Neural progenitor cell (in vitro differentiated cells): ENCODE data around the gene TVP23C. TPM values are rescaled to one million over a fixed set of nuclear protein-coding genes. Genes with fewer than 3 reads are reported as not detected.

Source experiments
- DNase-seq: peaks from one replicate; pipeline ENCODE4 v3.0.0-alpha.2; 2016; ENCODE audit warnings: low spot score
- H2AFZ ChIP-seq: fragments of 200-600 bp; sonication (generic); replicated peaks from 2 replicates; pipeline ENCODE4 v1.6.1; 2016; ENCODE audit warnings: antibody characterized with exemption
- H3F3A ChIP-seq: fragments of 200-600 bp; sonication (generic); 2 replicates; pipeline ENCODE4 v1.6.1; 2016; ENCODE audit warnings: antibody characterized with exemption, low read depth
- H3K27ac ChIP-seq: fragments of 200-600 bp; sonication (generic); 2 replicates; pipeline ENCODE4 v1.5.1; 2016; ENCODE audit warnings: mild to moderate bottlenecking
- H3K27me3 ChIP-seq: fragments of 200-600 bp; sonication (generic); 2 replicates; pipeline ENCODE4 v1.6.1; 2016; ENCODE audit warnings: mild to moderate bottlenecking, moderate library complexity
- H3K36me3 ChIP-seq: fragments of 200-600 bp; sonication (generic); 2 replicates; pipeline ENCODE4 v1.5.1; 2016
- H3K4me1 ChIP-seq: fragments of 200-600 bp; sonication (generic); 2 replicates; pipeline ENCODE4 v1.6.1; 2016; ENCODE audit warnings: mixed run types
- H3K4me2 ChIP-seq: fragments of 200-600 bp; sonication (generic); 2 replicates; pipeline ENCODE4 v1.6.1; 2016
- H3K4me3 ChIP-seq: fragments of 200-600 bp; sonication (generic); 2 replicates; pipeline ENCODE4 v1.5.1; 2016
- H3K79me2 ChIP-seq: fragments of 200-600 bp; sonication (generic); 2 replicates; pipeline ENCODE4 v1.6.1; 2016; ENCODE audit warnings: low read depth
- H3K9ac ChIP-seq: fragments of 200-600 bp; sonication (generic); 2 replicates; pipeline ENCODE4 v1.6.1; 2016
- H3K9me3 ChIP-seq: fragments of 200-600 bp; sonication (generic); 2 replicates; pipeline ENCODE4 v1.5.1; 2016; ENCODE audit warnings: low read depth
- H4K20me1 ChIP-seq: fragments of 200-600 bp; sonication (generic); 2 replicates; pipeline ENCODE4 v1.6.1; 2016; ENCODE audit warnings: low read depth
- H3K27ac Mint-ChIP-seq: 3 replicates; pipeline ENCODE4 v1.8.0; 2021; ENCODE audit warnings: mixed read lengths
- H3K27me3 Mint-ChIP-seq: 2 replicates; pipeline ENCODE4 v1.8.0; 2022; ENCODE audit warnings: low read depth, mild to moderate bottlenecking, inconsistent platforms, moderate library complexity, mixed read lengths; ENCODE audit not compliant: insufficient read depth
- H3K36me3 Mint-ChIP-seq: 3 replicates; pipeline ENCODE4 v1.8.0; 2021; ENCODE audit warnings: mixed read lengths
- H3K4me1 Mint-ChIP-seq: 3 replicates; pipeline ENCODE4 v1.8.0; 2021; ENCODE audit warnings: mixed read lengths
- H3K4me3 Mint-ChIP-seq: 3 replicates; pipeline ENCODE4 v1.8.0; 2021; ENCODE audit warnings: mild to moderate bottlenecking, moderate library complexity, mixed read lengths
- H3K9me3 Mint-ChIP-seq: 3 replicates; pipeline ENCODE4 v1.8.0; 2020; ENCODE audit warnings: mixed read lengths
- EZH2 ChIP-seq: fragments of 200-600 bp; sonication (generic); IDR thresholded peaks from 2 replicates; pipeline ENCODE4 v1.6.1; 2017; ENCODE audit warnings: antibody characterized with exemption, mild to moderate bottlenecking, moderate library complexity
- EZH2phosphoT487 ChIP-seq: fragments of 200-600 bp; sonication (generic); IDR thresholded peaks from 2 replicates; pipeline ENCODE4 v1.6.1; 2017; ENCODE audit warnings: antibody characterized with exemption
- total RNA-seq: library from RNA; depleted of rRNA; stranded (reverse); fragments of >200 nt; gene quantifications from 2 replicates; pipeline ENCODE4 v1.2.3, GENCODE V29; 2015; ENCODE audit warnings: low replicate concordance
- TF ChIP-seq, protein P1 (sequence below): fragments of 200-600 bp; sonication (generic); IDR thresholded peaks from 2 replicates; pipeline ENCODE4 v1.5.1; 2017; ENCODE audit warnings: antibody characterized with exemption, mild to moderate bottlenecking

The TVP23C gene
- total RNA-seq, 1 donor from 2014 or later, result 36.0 TPM

GRCh38 chr17:15483431-15483830, 79.9 kb downstream of the TVP23C start:
- no peaks in the 10 kb centered on the region for H4K20me1 ChIP-seq
- no peak overlapping the region for H3K4me2 ChIP-seq
- peaks cover 21% of the 10 kb centered on the region for H3K36me3 Mint-ChIP-seq
- H2AFZ ChIP-seq, result no peak overlapping the region
- H3K27ac Mint-ChIP-seq, result no peak overlapping the region
- H3K9me3 Mint-ChIP-seq, result no peaks in the 10 kb centered on the region
- no peaks in the 10 kb centered on the region for H3F3A ChIP-seq
- no peaks in the 10 kb centered on the region for H3K36me3 ChIP-seq
- H3K27me3 Mint-ChIP-seq, result peaks cover 1% of the 10 kb centered on the region
- no peak overlapping the region for H3K9ac ChIP-seq
- H3K9me3 ChIP-seq, result no peaks in the 10 kb centered on the region
- H3K4me3 Mint-ChIP-seq, result no peak overlapping the region
- TF ChIP-seq EZH2, result no peak
- no peak for TF ChIP-seq EZH2phosphoT487
- TF ChIP-seq, protein P1, sequence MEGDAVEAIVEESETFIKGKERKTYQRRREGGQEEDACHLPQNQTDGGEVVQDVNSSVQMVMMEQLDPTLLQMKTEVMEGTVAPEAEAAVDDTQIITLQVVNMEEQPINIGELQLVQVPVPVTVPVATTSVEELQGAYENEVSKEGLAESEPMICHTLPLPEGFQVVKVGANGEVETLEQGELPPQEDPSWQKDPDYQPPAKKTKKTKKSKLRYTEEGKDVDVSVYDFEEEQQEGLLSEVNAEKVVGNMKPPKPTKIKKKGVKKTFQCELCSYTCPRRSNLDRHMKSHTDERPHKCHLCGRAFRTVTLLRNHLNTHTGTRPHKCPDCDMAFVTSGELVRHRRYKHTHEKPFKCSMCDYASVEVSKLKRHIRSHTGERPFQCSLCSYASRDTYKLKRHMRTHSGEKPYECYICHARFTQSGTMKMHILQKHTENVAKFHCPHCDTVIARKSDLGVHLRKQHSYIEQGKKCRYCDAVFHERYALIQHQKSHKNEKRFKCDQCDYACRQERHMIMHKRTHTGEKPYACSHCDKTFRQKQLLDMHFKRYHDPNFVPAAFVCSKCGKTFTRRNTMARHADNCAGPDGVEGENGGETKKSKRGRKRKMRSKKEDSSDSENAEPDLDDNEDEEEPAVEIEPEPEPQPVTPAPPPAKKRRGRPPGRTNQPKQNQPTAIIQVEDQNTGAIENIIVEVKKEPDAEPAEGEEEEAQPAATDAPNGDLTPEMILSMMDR, result no peak
- H3K4me1 Mint-ChIP-seq, result peaks cover 8% of the 10 kb centered on the region
- no peaks in the 10 kb centered on the region for H3K27me3 ChIP-seq
- no peak for DNase-seq
- no peak overlapping the region for H3K4me3 ChIP-seq
- H3K27ac ChIP-seq, result no peak overlapping the region
- no peaks in the 10 kb centered on the region for H3K4me1 ChIP-seq
- no peaks in the 10 kb centered on the region for H3K79me2 ChIP-seq

- Histone ChIP-seq H3F3A (no peaks in the 10 kb centered on the region), H3K4me1 (no peaks in the 10 kb centered on the region), H3K9me3 (no peaks in the 10 kb centered on the region), H3K4me2 (no peak overlapping the region), H3K27me3 (no peaks in the 10 kb centered on the region), H2AFZ (no peak overlapping the region), H3K79me2 (no peaks in the 10 kb centered on the region), H3K36me3 (no peaks in the 10 kb centered on the region), H3K4me3 (no peak overlapping the region), H4K20me1 (no peaks in the 10 kb centered on the region), H3K27ac (no peak overlapping the region), H3K9ac (no peak overlapping the region)
- no peak for DNase-seq
- no peak for TF ChIP-seq EZH2phosphoT487
- no peak for TF ChIP-seq EZH2
- TF ChIP-seq, protein P1, result no peak
- Mint-ChIP-seq H3K9me3 (no peaks in the 10 kb centered on the region), H3K27ac (no peak overlapping the region), H3K36me3 (peaks cover 12% of the 10 kb centered on the region), H3K27me3 (no peaks in the 10 kb centered on the region), H3K4me3 (no peak overlapping the region), H3K4me1 (peaks cover 8% of the 10 kb centered on the region)
Measured at GRCh38 chr17:15482476-15482875, 80.8 kb downstream of the TVP23C start.

GRCh38 chr17:15481481-15481880, 81.8 kb downstream of the TVP23C start:
- H3K27ac Mint-ChIP-seq, result no peak overlapping the region
- no peaks in the 10 kb centered on the region for H3K27me3 Mint-ChIP-seq
- TF ChIP-seq EZH2phosphoT487 (no peak), EZH2 (no peak)
- TF ChIP-seq, protein P1, result no peak

More at GRCh38 chr17:15481481-15481880, 81.8 kb downstream of the TVP23C start:
- no peak overlapping the region for H2AFZ ChIP-seq
- Mint-ChIP-seq H3K4me1 (peaks cover 8% of the 10 kb centered on the region), H3K9me3 (no peaks in the 10 kb centered on the region), H3K36me3 (peaks cover 11% of the 10 kb centered on the region), H3K4me3 (no peak overlapping the region)
- no peaks in the 10 kb centered on the region for H3K27me3 ChIP-seq
- no peaks in the 10 kb centered on the region for H3K79me2 ChIP-seq
- no peak overlapping the region for H3K4me3 ChIP-seq
- DNase-seq, result no peak
- no peaks in the 10 kb centered on the region for H3K9me3 ChIP-seq
- no peak overlapping the region for H3K9ac ChIP-seq
- no peak overlapping the region for H3K27ac ChIP-seq
- no peaks in the 10 kb centered on the region for H4K20me1 ChIP-seq
- no peaks in the 10 kb centered on the region for H3K4me1 ChIP-seq
- H3K4me2 ChIP-seq, result no peak overlapping the region
- no peaks in the 10 kb centered on the region for H3K36me3 ChIP-seq
- no peaks in the 10 kb centered on the region for H3F3A ChIP-seq
